GM23338 (cell line): ENCODE data around the gene FOXO3. TPM values are rescaled to one million over a fixed set of nuclear protein-coding genes. Genes with fewer than 3 reads are reported as not detected.

Experiments used
- ATAC-seq: fragments of 200-7000 bp; cut with Tn5 transposase; 3 replicates; pipeline ENCODE4 v1.9.1; 2020
- DNase-seq: peaks from one replicate; pipeline ENCODE4 v3.0.0-alpha.2; 2015; ENCODE audit warnings: low spot score
- H2AFZ ChIP-seq: fragments of 200-600 bp; sonication (generic); 2 replicates; pipeline ENCODE4 v1.8.0; 2016; ENCODE audit warnings: antibody characterized with exemption, mild to moderate bottlenecking, moderate library complexity
- H3F3A ChIP-seq: fragments of 200-600 bp; sonication (generic); replicated peaks from 2 replicates; pipeline ENCODE4 v1.8.0; 2017; ENCODE audit warnings: antibody characterized with exemption, mixed run types, low read depth
- H3K27ac ChIP-seq: fragments of 200-600 bp; sonication (generic); 2 replicates; pipeline ENCODE4 v1.6.1; 2016; ENCODE audit warnings: low read depth
- H3K27me3 ChIP-seq: fragments of 200-600 bp; sonication (generic); 2 replicates; pipeline ENCODE4 v1.8.0; 2016; ENCODE audit warnings: mild to moderate bottlenecking, mixed run types, moderate library complexity; ENCODE audit not compliant: insufficient read depth
- H3K36me3 ChIP-seq: fragments of 200-600 bp; sonication (generic); 2 replicates; pipeline ENCODE4 v1.8.0; 2016; ENCODE audit warnings: mild to moderate bottlenecking; ENCODE audit not compliant: insufficient read depth
- H3K4me1 ChIP-seq: fragments of 200-600 bp; sonication (generic); 2 replicates; pipeline ENCODE4 v1.8.0; 2016; ENCODE audit warnings: mild to moderate bottlenecking, moderate library complexity; ENCODE audit not compliant: insufficient read depth
- H3K4me2 ChIP-seq: fragments of 200-600 bp; sonication (generic); 2 replicates; pipeline ENCODE4 v1.7.1; 2017; ENCODE audit warnings: mixed run types
- H3K4me3 ChIP-seq: fragments of 200-600 bp; sonication (generic); 2 replicates; pipeline ENCODE4 v1.6.1; 2016; ENCODE audit warnings: mixed run types
- H3K79me2 ChIP-seq: fragments of 200-600 bp; sonication (generic); replicated peaks from 2 replicates; pipeline ENCODE4 v1.8.0; 2017; ENCODE audit warnings: mild to moderate bottlenecking; ENCODE audit not compliant: insufficient read depth
- H3K9me2 ChIP-seq: fragments of 200-600 bp; sonication (generic); 2 replicates; pipeline ENCODE4 v1.8.0; 2017; ENCODE audit not compliant: insufficient read depth
- H4K20me1 ChIP-seq: fragments of 200-600 bp; sonication (generic); replicated peaks from 2 replicates; pipeline ENCODE4 v1.8.0; 2017; ENCODE audit warnings: mild to moderate bottlenecking; ENCODE audit not compliant: insufficient read depth
- H3K27ac Mint-ChIP-seq: 2 replicates; pipeline ENCODE4 v1.8.0; 2020; ENCODE audit warnings: inconsistent platforms, mild to moderate bottlenecking, moderate library complexity, mixed read lengths
- H3K27me3 Mint-ChIP-seq: 3 replicates; pipeline ENCODE4 v1.8.0; 2022; ENCODE audit warnings: low read depth, mild to moderate bottlenecking, moderate library complexity, mixed read lengths, inconsistent platforms; ENCODE audit not compliant: insufficient read depth, poor library complexity
- H3K36me3 Mint-ChIP-seq: 3 replicates; pipeline ENCODE4 v1.8.0; 2021; ENCODE audit warnings: low read depth, mild to moderate bottlenecking, inconsistent platforms, moderate library complexity, mixed read lengths
- H3K4me1 Mint-ChIP-seq: 3 replicates; pipeline ENCODE4 v1.8.0; 2020; ENCODE audit warnings: mild to moderate bottlenecking, inconsistent platforms, mixed read lengths
- H3K4me3 Mint-ChIP-seq: 3 replicates; pipeline ENCODE4 v1.8.0; 2021; ENCODE audit warnings: moderate library complexity, mild to moderate bottlenecking, inconsistent platforms, mixed read lengths
- H3K9me3 Mint-ChIP-seq: 3 replicates; pipeline ENCODE4 v1.8.0; 2020; ENCODE audit warnings: moderate library complexity, mild to moderate bottlenecking, inconsistent platforms, mixed read lengths
- CREB1 ChIP-seq: fragments of 250-450 bp; sonication (Bioruptor Pico); IDR thresholded peaks from 2 replicates; pipeline ENCODE4 v1.5.0; 2020; ENCODE audit warnings: low read depth, mild to moderate bottlenecking, moderate library complexity
- EZH2 ChIP-seq: fragments of 200-600 bp; sonication (generic); IDR thresholded peaks from one replicate; pipeline ENCODE4 v1.8.0; 2017; ENCODE audit warnings: antibody characterized with exemption, mild to moderate bottlenecking, low read depth; ENCODE audit not compliant: unreplicated experiment
- JUNB ChIP-seq: IDR thresholded peaks from one replicate; pipeline ENCODE4 v1.6.1; 2016; ENCODE audit warnings: antibody characterized with exemption; ENCODE audit not compliant: unreplicated experiment
- NANOG ChIP-seq: IDR thresholded peaks from 2 replicates; pipeline ENCODE4 v1.6.1; 2016; ENCODE audit warnings: antibody characterized with exemption, borderline replicate concordance
- POLR2AphosphoS5 ChIP-seq: IDR thresholded peaks from 2 replicates; pipeline ENCODE4 v1.6.1; 2016; ENCODE audit warnings: antibody characterized with exemption, low read depth
- STAT1 ChIP-seq: IDR thresholded peaks from one replicate; pipeline ENCODE4 v1.6.1; 2016; ENCODE audit warnings: antibody characterized with exemption; ENCODE audit not compliant: unreplicated experiment
- ZNF114 ChIP-seq: fragments of 250-450 bp; sonication (Bioruptor Pico); IDR thresholded peaks from 2 replicates; pipeline ENCODE4 v1.5.0; 2020; ENCODE audit warnings: mild to moderate bottlenecking, moderate library complexity
- ZNF331 ChIP-seq: fragments of 250-450 bp; sonication (Bioruptor Pico); IDR thresholded peaks from 2 replicates; pipeline ENCODE4 v1.5.0; 2020; ENCODE audit warnings: low read depth, mild to moderate bottlenecking, moderate library complexity
- polyA plus RNA-seq: library from polyadenylated mRNA; unstranded; fragments of >200 nt; fragmentation: Nextera tagmentation; extraction: Ambion mirVana; gene quantifications from 2 replicates; pipeline ENCODE4 v1.2.1, GENCODE V29; 2016
- total RNA-seq: library from RNA; depleted of rRNA; stranded (reverse); fragments of >200 nt; shearing (Covaris generic); gene quantifications from 2 replicates; pipeline ENCODE4 v1.2.3, GENCODE V29; 2014
- TF ChIP-seq, protein P1 (sequence below), 2 experiments: fragments of 200-600 bp in 1 of 2; sonication (generic) in 1 of 2; conservative IDR thresholded peaks; 2 replicates each; pipeline versions ENCODE4 v1.5.1 to v1.6.1; 2016 to 2017; ENCODE audit warnings: antibody characterized with exemption in 2 of 2, low read depth in 2 of 2, mild to moderate bottlenecking in 2 of 2, moderate library complexity in 1 of 2
- TF ChIP-seq, protein P2 (sequence below): IDR thresholded peaks from one replicate; pipeline ENCODE4 v1.6.1; 2018; ENCODE audit warnings: antibody characterized with exemption; ENCODE audit not compliant: unreplicated experiment

FOXO3 gene
- total and polyA plus RNA-seq, 2 experiments from 2014 or later: 9.8 to 20.2 TPM

GRCh38 chr6:108633436-108633835, 72.7 kb downstream of the FOXO3 start:
- no peaks in the 10 kb centered on the region for H3K9me2 ChIP-seq
- peaks cover 81% of the 10 kb centered on the region for H3K79me2 ChIP-seq
- no peak overlapping the region for H3K4me3 Mint-ChIP-seq
- H3K27me3 Mint-ChIP-seq: peaks cover 5% of the 10 kb centered on the region
- no peaks in the 10 kb centered on the region for H3K36me3 ChIP-seq
- H3K4me1 Mint-ChIP-seq: peaks cover 71% of the 10 kb centered on the region
- H3K36me3 Mint-ChIP-seq: no peaks in the 10 kb centered on the region
- no peak for ATAC-seq
- H3K27ac ChIP-seq: no peak overlapping the region
- H2AFZ ChIP-seq: no peak overlapping the region
- no peak for DNase-seq
- H3K4me1 ChIP-seq: peaks cover 43% of the 10 kb centered on the region
- no peaks in the 10 kb centered on the region; the same call in 1 of the 2 replicates for H4K20me1 ChIP-seq
- TF ChIP-seq CREB1 (CRISPR knock-in tag) (no peak), JUNB (no peak), POLR2AphosphoS5 (no peak), ZNF331 (CRISPR knock-in tag) (no peak), EZH2 (no peak), ZNF114 (CRISPR knock-in tag) (no peak), STAT1 (no peak), NANOG (no peak)
- TF ChIP-seq, protein P1, sequence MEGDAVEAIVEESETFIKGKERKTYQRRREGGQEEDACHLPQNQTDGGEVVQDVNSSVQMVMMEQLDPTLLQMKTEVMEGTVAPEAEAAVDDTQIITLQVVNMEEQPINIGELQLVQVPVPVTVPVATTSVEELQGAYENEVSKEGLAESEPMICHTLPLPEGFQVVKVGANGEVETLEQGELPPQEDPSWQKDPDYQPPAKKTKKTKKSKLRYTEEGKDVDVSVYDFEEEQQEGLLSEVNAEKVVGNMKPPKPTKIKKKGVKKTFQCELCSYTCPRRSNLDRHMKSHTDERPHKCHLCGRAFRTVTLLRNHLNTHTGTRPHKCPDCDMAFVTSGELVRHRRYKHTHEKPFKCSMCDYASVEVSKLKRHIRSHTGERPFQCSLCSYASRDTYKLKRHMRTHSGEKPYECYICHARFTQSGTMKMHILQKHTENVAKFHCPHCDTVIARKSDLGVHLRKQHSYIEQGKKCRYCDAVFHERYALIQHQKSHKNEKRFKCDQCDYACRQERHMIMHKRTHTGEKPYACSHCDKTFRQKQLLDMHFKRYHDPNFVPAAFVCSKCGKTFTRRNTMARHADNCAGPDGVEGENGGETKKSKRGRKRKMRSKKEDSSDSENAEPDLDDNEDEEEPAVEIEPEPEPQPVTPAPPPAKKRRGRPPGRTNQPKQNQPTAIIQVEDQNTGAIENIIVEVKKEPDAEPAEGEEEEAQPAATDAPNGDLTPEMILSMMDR (conservative IDR thresholded peaks at IDR 0.05; ENCODE audit: low read depth in 2 of 2): no peak
- TF ChIP-seq, protein P2, sequence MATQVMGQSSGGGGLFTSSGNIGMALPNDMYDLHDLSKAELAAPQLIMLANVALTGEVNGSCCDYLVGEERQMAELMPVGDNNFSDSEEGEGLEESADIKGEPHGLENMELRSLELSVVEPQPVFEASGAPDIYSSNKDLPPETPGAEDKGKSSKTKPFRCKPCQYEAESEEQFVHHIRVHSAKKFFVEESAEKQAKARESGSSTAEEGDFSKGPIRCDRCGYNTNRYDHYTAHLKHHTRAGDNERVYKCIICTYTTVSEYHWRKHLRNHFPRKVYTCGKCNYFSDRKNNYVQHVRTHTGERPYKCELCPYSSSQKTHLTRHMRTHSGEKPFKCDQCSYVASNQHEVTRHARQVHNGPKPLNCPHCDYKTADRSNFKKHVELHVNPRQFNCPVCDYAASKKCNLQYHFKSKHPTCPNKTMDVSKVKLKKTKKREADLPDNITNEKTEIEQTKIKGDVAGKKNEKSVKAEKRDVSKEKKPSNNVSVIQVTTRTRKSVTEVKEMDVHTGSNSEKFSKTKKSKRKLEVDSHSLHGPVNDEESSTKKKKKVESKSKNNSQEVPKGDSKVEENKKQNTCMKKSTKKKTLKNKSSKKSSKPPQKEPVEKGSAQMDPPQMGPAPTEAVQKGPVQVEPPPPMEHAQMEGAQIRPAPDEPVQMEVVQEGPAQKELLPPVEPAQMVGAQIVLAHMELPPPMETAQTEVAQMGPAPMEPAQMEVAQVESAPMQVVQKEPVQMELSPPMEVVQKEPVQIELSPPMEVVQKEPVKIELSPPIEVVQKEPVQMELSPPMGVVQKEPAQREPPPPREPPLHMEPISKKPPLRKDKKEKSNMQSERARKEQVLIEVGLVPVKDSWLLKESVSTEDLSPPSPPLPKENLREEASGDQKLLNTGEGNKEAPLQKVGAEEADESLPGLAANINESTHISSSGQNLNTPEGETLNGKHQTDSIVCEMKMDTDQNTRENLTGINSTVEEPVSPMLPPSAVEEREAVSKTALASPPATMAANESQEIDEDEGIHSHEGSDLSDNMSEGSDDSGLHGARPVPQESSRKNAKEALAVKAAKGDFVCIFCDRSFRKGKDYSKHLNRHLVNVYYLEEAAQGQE: no peak
- no peaks in the 10 kb centered on the region for H3K27me3 ChIP-seq
- 0 out of 2 replicates have a peak overlapping the region, but pooled peaks have one; percentile 48 for H3K27ac Mint-ChIP-seq
- H3K9me3 Mint-ChIP-seq: no peaks in the 10 kb centered on the region
- no peaks in the 10 kb centered on the region for H3F3A ChIP-seq
- H3K4me3 ChIP-seq: no peak overlapping the region
- no peak overlapping the region for H3K4me2 ChIP-seq

DNA sequence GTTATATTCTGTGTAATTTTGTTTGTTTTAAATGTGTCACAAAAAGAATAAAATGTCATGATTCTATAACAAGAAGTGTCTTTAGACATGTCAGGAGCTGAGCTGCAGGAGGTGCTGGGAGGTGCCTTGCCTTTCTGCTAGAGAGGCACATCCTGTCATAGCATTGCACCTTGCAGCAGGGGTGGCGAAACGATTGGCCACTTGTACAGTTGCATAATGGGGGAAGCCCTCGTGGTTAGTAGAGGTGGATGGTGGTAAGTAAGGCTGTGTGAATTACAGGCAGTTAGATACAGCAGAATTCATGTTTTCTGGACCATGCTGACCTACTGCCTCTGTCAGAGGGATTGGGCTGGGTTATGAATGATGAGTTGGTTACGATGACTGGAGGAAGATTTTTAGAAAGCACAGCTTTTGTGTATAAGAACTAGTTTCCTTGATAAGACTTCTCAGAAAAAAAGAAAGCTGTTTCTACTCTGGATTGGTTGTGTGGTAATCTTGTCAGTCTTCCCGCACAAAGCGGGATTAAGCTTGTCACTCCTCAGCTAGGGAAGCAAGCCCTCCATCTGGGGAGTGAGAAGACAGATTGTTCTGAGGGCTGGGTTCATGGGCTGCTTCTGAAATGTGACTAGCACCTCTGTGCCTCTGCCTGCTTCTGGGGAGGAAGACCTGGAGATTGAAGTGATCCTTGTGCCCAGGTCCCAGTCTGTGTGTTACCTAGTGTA, 74.9 kb downstream of the FOXO3 start:
- H3K36me3 ChIP-seq: no peaks in the 10 kb centered on the region
- H3K36me3 Mint-ChIP-seq: no peaks in the 10 kb centered on the region
- H3K4me1 ChIP-seq: peaks cover 47% of the 10 kb centered on the region
- no peak overlapping the region for H3K27ac Mint-ChIP-seq
- no peaks in the 10 kb centered on the region for H3F3A ChIP-seq
- no peak for ATAC-seq
- H3K79me2 ChIP-seq: peaks cover 72% of the 10 kb centered on the region
- peaks cover 4% of the 10 kb centered on the region; the same call in 1 of the 2 replicates for H4K20me1 ChIP-seq
- no peak for DNase-seq
- no peak overlapping the region for H3K4me3 ChIP-seq
- H3K9me2 ChIP-seq: no peaks in the 10 kb centered on the region
- no peak overlapping the region for H2AFZ ChIP-seq
- H3K4me2 ChIP-seq: no peak overlapping the region
- H3K27me3 ChIP-seq: no peaks in the 10 kb centered on the region
- H3K4me3 Mint-ChIP-seq: no peak overlapping the region
- peaks cover 72% of the 10 kb centered on the region for H3K4me1 Mint-ChIP-seq
- no peaks in the 10 kb centered on the region for H3K9me3 Mint-ChIP-seq
- no peak overlapping the region for H3K27ac ChIP-seq
- peaks cover 5% of the 10 kb centered on the region for H3K27me3 Mint-ChIP-seq
- TF ChIP-seq, protein P1 (conservative IDR thresholded peaks at IDR 0.05; ENCODE audit: low read depth in 2 of 2): no peak
- TF ChIP-seq, protein P2: no peak
- TF ChIP-seq CREB1 (CRISPR knock-in tag) (no peak), STAT1 (no peak), JUNB (no peak), NANOG (no peak), ZNF331 (CRISPR knock-in tag) (no peak)
